GM10266 (cell line): ENCODE data around the gene TAF13.
"Not testable (repeated sequence)": the region's sequence is repeated elsewhere in the genome, so short reads cannot be mapped to it uniquely, and the experiment has no call there.

ENCODE experiments used
- DNase-seq: peaks from one replicate; pipeline ENCODE4 v3.0.0; 2012; ENCODE audit errors: extremely low spot score
- CTCF ChIP-seq: IDR thresholded peaks from 2 replicates; pipeline ENCODE4 v1.5.1; 2012; ENCODE audit warnings: mild to moderate bottlenecking, low read depth; ENCODE audit not compliant: control insufficient read depth, insufficient read depth; ENCODE audit errors: missing control alignments

TAF13 gene

DNA sequence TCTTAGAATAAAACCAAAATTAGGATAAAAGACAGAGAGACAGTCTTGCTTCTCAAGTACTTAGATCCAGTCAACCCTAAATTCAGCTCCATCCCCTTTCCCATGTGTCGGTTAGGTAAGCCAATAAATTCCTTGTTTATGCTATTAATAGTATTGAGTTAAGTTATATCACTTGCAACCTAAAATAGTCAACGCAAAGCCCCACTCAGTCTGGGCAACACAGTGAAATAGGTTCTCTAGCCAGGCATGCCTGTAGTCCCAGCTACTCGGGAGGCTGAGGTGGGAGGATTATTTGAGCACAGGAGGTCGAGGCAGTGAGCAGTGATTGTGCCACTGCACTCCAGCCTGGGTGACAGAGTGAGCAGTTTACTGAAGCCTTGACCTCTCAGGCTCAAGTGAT is 14.6 kb downstream of the TAF13 start:
- no peak for TF ChIP-seq CTCF
- DNase-seq = no peak

DNA sequence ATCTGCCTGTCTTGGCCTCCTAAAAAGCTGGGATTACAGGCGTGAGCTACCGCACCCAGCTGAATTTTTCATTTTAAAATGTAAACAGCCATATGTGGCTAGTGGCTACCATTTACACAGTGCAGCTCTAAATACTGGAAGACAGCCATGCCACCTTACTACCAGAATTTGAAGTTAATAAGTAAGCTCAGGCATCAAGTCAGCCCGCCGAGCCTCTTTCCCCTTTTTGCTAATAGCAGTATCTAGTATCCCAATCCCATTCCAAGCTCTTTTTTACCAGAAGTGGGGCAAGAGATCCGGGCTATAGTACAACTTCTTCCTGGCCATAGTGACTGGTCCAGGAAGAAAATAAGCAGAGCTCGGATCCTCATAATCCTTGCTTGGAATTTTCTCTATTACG is 15.1 kb downstream of the TAF13 start:
- no peak for DNase-seq
- TF ChIP-seq CTCF = no peak

GRCh38 chr1:109059026-109059425 is 16.8 kb downstream of the TAF13 start:
- no peak for DNase-seq
- no peak for TF ChIP-seq CTCF

- no peak for TF ChIP-seq CTCF
- no peak for DNase-seq
Observed at GRCh38 chr1:109056064-109056463, 19.7 kb downstream of the TAF13 start.

DNA sequence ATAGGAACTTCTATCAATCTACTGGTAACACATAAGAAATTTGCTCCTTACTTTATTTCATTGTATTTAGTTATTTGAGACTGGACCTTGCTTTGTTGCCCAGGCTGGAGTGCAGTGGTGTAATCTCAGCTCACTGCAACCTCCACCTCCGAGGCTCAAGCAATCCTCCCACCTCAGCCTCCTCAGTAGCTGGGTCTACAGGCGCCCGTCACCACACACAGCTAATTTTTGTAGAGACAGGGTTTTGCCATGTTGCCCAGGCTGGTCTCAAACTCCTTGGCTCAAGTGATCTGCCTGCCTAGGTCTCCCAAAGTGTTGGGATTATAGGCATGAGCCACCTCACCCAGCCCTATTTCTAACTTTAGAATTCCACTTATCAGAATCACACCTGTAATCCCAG is 23.7 kb downstream of the TAF13 start:
- not testable (repeated sequence) for DNase-seq

- no peak for DNase-seq
Observed at GRCh38 chr1:109050228-109050995, 25.4 kb downstream of the TAF13 start.

GRCh38 chr1:109048335-109048734 is 27.5 kb downstream of the TAF13 start:
- no peak for DNase-seq
- no peak for TF ChIP-seq CTCF

More at GRCh38 chr1:109050228-109050995, 25.4 kb downstream of the TAF13 start:
- TF ChIP-seq CTCF = no peak

DNA sequence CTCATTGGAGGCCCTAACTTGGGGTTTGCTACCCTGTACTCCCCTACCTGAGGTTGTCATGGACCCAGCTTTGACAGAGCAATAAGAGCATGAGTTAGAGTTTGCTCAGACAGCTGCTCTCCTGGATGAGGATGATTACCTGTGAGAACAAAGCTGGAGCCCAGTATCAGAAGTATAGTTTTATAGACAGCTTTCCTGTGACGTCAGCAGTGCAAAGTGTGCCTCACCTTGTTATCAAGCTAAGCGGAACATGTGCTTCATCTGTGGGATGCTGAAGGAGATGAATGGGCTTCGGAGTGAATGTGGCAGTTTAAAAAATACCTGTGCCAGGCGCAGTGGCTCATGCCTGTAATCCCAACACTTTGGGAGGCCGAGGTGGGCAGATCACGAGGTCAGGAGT is 28.5 kb downstream of the TAF13 start:
- TF ChIP-seq CTCF = no peak
- no peak for DNase-seq
